ENCODE results near the gene SPTBN1.

DNA sequence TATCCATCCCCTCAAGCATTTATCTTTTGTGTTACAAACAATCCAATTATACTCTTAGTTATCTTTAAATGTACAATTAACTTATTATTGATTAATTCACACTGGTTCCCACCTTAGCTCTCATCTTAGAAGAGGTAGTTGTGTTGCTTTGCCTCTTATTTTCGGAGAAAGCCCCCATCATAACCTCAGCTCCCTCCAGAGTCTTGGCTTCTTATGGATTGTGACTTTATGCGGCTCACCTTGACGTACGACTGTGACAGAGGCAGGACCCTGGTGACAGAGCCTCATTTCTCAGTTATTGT, 132.9 kb downstream of the SPTBN1 start:
- TF ChIP-seq GATA3 (IDR thresholded peaks at IDR 0.05; ENCODE audit: low read depth, low read length) (no peak), GATA2 (IDR thresholded peaks at IDR 0.05; ENCODE audit: low read depth, low read length) (no peak)

All from SH-SY5Y (cell line).